Activated CD4-positive, CD25-positive, alpha-beta regulatory T cell (primary cell): ENCODE data around the gene PARD3.

Source experiments
- DNase-seq, 4 experiments: peaks; one replicate each; lab custom pipeline; 2025; lab: John Stamatoyannopoulos, UW

Gene PARD3

GRCh38 chr10:34824870-34825269 lies 9.8 kb upstream of the PARD3 start:
- DNase-seq, result no peak

DNA sequence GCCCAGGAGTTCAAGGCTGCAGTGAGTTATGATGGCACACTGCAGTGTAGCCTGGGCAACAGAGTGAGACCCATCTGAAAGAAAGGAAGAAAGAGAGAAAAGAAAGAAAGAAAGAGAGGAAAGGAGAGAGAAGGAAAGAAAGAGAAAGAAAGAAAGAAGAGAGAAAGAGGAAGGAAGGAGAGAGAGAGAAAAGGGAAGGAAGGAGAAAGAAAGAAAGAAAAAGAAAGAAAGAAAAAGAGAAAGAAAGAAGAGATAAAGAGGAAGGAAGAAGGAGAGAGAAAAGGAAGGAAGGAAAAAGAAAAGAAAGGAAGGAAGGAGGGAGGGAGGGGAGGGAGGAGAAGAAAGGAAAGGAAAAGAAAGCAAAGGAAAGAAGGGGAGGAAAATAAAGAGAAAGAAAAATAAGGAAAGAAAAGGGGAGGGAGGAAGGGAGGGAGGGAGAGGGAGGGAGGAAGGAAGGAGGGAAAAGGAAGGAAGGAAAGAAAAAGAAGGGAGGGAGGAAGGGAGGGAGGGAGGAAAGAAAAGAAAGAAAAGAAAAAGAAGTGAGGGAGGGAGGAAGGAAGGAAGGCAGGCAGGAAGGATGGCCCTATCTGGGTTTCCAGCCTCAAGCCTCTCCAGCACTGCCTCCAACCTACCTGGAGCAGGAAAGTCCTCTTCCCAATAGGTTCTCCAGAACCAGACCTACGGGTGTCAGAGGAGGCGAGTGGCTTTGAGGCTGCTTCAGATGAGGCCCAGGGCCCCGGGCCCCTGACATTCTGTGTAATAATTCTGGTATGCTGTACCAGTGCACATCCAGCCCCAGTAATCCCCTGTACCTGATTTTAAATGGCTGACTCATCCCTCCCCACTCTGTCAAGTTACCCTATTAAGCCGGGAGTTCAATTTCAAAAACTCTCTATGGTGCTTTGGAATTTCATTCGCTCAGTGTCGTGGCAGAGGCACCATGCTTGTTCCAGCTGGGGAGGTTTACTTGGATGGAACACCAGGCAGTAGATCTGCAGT lies 6.8 kb upstream of the PARD3 start:
- no peak for DNase-seq

DNA sequence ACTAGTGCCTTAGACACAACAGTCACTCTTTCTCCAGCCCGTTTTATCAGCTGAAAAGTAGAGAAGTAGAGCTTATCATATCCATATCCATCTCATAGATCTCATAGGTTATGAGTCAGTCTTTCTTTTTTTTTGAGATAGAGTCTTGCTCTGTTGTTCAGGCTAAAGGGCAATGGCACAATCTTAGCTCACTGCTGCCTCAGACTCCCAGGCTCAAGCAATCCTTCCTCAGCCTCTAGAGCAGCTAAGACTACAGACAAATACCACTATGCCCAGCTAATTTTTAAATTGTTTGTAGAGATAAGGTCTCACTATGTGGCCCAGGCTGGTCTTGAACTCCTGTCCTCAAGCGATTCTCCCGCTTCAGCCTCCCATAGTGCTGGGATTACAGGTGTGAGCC lies 2.5 kb upstream of the PARD3 start:
- no peak for DNase-seq

DNA sequence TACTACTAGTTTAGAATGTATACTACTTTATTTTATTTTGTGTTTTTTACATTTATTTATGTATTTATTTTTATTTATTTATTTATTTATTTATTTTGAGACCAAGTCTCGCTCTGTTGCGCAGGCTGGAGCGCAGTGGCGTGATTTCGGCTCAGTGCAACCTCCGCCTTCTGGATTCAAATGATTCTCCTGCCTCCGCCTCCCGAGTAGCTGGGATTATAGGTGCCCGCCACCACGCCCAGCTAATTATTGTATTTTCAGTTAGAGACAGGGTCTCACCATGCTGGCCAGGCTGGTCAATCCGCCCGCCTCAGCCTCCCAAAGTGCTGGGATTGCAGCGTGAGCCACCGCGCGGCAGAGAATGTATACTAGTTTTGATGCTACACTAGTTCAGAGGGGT lies 2.0 kb upstream of the PARD3 start:
- DNase-seq, result no peak

DNA sequence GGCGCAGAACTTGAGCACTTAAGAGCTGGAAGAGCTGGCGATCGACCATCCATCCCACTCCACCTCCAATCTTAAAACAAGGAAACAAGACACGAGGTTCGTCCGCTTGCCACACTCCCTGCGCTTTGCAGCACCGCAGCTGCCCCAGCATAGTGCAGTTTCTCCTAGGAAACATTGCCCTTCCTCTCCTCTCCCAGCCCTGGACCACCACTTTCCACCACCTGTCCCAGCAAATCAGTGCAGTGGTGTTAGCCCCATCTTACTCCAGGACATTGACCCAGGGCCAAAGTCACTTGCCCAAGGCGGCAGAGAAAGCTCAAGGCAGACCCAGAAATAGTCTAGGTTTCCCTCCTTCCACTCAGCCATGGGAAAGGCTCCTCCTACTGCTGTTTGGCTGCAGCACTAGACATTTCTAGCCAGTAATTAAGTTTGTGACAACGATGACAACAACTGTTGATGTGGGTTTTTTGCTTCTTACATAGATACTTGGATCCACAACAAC lies 1.5 kb upstream of the PARD3 start:
- DNase-seq, result no peak

DNA sequence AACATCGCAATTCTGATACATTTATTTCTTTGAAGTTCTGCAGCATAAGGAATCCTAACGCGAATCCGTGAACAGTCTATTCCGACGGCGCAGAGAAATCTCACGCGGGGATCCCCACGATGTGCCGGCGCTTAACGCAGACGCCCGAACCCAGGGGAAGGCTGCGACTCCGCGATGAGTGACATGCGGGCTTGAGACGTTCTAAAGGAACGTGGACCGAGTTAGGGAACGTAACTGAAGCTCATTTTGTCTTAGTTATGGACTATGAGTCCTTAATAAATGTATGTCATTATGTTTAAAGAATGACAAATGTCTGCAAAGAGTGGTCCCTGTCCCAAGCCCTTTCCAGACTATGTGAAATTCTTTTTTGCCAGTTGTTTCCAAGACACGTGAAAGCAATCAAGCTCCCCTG lies 995 bp upstream of the PARD3 start:
- no peak for DNase-seq

GRCh38 chr10:34814913-34815184 lies 247 bp downstream of the PARD3 start:
- no peak for DNase-seq

DNA sequence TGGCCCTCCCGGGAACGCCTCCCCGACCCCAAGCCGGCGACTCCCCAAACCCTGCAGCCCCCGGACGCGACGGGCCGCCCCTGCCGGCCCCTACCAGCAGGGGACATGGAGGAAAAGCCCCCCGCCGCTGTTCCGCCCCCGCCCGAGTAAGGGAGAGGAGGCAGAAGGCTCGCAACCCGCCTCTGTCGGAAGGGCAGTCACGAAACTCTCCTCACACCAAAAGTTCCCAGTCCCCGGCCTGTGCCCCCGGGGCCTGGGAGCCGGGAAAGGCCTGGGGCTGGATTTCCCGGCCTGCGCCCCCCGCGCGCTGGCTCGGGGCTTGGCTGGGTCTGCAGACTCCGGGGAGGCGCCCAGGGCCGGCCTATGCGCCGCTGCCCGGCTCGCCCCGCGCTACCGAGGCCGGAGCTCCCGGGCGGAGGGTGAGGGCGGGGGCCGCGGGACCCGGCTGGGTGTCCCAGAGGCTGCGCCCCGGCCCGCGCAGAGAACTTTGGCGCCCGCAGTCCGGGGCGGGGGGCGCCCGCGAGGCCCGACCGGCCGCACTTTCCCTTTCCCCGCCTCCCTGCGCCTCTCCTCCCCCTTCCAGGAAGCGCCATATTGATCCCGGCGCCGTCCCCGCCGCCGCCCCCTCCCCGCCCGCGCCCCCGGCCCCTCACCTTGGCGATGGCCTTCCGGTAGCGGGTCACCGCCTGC lies 728 bp downstream of the PARD3 start:
- DNase-seq, result no peak

GRCh38 chr10:34813626-34814222 lies 1.4 kb downstream of the PARD3 start:
- no peak for DNase-seq

GRCh38 chr10:34812771-34813170 lies 2.3 kb downstream of the PARD3 start:
- no peak for DNase-seq

GRCh38 chr10:34811968-34812514 lies 3.1 kb downstream of the PARD3 start:
- DNase-seq, result no peak

GRCh38 chr10:34811126-34811967 lies 3.7 kb downstream of the PARD3 start:
- no peak for DNase-seq

GRCh38 chr10:34809796-34810195 lies 5.3 kb downstream of the PARD3 start:
- no peak for DNase-seq

GRCh38 chr10:34808801-34809745 lies 6.0 kb downstream of the PARD3 start:
- DNase-seq, result no peak

DNA sequence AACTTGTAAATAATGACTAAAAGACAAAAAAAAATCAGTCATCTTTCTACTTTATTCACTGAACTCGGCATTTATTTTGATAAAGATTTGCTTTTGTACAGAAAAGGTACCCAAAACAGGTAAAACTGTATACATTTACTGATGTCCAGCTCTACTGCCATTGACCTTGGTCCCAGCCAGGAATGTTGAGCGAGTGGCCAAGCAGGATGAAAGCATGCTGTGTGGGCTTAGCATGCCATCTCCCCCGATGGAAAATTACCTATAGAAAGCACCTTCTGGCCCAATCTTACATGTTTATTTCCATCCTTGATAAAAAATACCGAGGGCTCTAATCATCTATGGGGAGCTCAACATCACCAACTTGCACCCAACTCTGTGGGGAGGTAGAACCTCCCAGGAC lies 6.8 kb downstream of the PARD3 start:
- no peak for DNase-seq

- no peak for DNase-seq
Observed at GRCh38 chr10:34804306-34804705, 10.8 kb downstream of the PARD3 start.

- no peak for DNase-seq
Observed at GRCh38 chr10:34802692-34803091, 12.4 kb downstream of the PARD3 start.

DNA sequence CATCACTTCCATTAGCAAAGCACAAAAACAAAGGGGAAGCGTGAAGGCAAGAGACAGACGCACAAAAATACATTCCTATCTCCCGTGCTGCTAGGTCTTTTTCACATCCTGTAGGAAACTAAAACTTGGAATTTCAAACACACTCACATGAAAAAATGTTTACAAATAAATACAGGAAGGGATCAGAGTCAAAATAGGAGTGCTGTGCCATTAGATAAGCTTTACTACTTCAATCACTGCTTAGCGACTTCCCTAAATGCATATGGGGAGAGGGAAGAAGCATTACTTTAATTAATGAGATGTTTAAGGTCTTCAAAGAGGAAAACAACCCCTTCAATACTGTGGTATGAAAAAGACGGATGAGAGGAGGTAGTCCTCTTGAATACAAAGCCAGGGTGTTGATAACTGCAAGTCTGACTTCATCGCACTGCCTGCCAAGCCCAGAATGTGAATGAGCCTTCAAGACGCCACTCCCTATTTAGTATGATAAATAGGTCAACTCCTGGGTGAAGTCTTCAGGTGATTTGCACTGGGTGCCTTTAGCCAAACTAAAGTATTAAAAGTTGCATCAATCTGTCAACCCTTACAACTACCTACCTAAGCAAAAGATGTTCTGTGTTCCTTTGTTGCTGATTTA lies 13.9 kb downstream of the PARD3 start:
- no peak for DNase-seq

GRCh38 chr10:34800624-34801023 lies 14.5 kb downstream of the PARD3 start:
- no peak for DNase-seq

DNA sequence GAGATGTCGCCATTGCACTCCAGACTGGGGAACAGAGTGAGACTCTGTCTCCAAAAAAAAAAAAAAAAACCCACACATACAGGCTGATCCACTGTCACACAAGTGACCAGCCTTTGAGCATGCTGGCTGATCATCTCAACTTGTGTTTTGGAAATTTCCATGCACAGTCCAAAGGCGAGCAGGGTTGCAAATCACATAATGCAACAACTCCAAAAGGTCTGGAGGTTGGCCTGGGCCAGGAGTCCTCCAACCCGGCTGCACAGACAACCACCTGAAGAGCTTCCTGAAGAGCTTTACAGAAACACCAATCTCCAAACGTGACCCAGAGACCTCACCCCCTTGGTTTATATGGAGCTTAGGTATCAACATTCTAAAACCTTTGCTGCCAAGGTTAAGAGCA lies 16.4 kb downstream of the PARD3 start:
- DNase-seq, result no peak
